Kidney (tissue), 14 donors: ENCODE data around the gene AIFM3. TPM values are rescaled to one million over a fixed set of nuclear protein-coding genes. Genes with fewer than 3 reads are reported as not detected.

Experiments used
- DNase-seq, 5 donors: peaks; one replicate each; pipeline ENCODE4 v3.0.0-alpha.2; 2013 to 2020
- FAIRE-seq: peaks from 2 replicates; lab custom pipeline; 2012; peaks lifted over from hg19 to GRCh38; lab: Jason Lieb, UNC
- H3K27ac ChIP-seq, 2 donors: one replicate each; pipeline ENCODE4 v1.7.0; 2013; ENCODE audit warnings: low read depth in 2 of 2, low read length in 2 of 2, inconsistent platforms in 1 of 2
- H3K27me3 ChIP-seq: one replicate; pipeline ENCODE4 v1.7.1; 2013; ENCODE audit warnings: low read length, inconsistent platforms; ENCODE audit not compliant: control insufficient read depth, insufficient read depth
- H3K36me3 ChIP-seq, 3 donors: one replicate each; pipeline versions ENCODE4 v1.7.0 to v1.7.1; 2013; ENCODE audit warnings: low read length in 3 of 3, control low read depth in 1 of 3, inconsistent platforms in 1 of 3; ENCODE audit not compliant: insufficient read depth in 3 of 3, control insufficient read depth in 2 of 3
- H3K4me1 ChIP-seq, 3 donors: one replicate each; pipeline versions ENCODE4 v1.7.0 to v1.7.1; 2013; ENCODE audit warnings: low read length in 3 of 3, inconsistent platforms in 1 of 3, low read depth in 1 of 3; ENCODE audit not compliant: control insufficient read depth in 2 of 3, insufficient read depth in 2 of 3
- H3K4me3 ChIP-seq, 3 donors: one replicate each; pipeline versions ENCODE4 v1.7.0 to v1.8.1; 2013; ENCODE audit warnings: low read length in 3 of 3, control low read depth in 1 of 3, inconsistent platforms in 1 of 3
- H3K9ac ChIP-seq, 3 donors: one replicate each; pipeline versions ENCODE4 v1.7.0 to v1.7.1; 2013; ENCODE audit warnings: low read length in 3 of 3, control low read depth in 1 of 3, inconsistent platforms in 1 of 3
- H3K9me3 ChIP-seq, 3 donors: one replicate each; pipeline versions ENCODE4 v1.7.0 to v1.7.1; 2013; ENCODE audit warnings: low read length in 3 of 3, control low read depth in 1 of 3, inconsistent platforms in 1 of 3; ENCODE audit not compliant: control insufficient read depth in 2 of 3, insufficient read depth in 1 of 3
- CTCF ChIP-seq: IDR thresholded peaks from 3 replicates; pipeline ENCODE4 v1.5.1; 2012; ENCODE audit warnings: mild to moderate bottlenecking, moderate library complexity, borderline replicate concordance; ENCODE audit not compliant: insufficient read depth; ENCODE audit errors: extremely low read depth
- intact Hi-C: fragments of 100-400 bp; cut with DNase I; formaldehyde crosslinking; loops from one replicate; pipeline ENCODE4 v1.11.1; 2022
- polyA plus RNA-seq: library from polyadenylated mRNA; stranded (reverse); fragments of 350-450 nt; fragmentation: Illumina TruSeq; extraction: RNeasy Lipid Tissue Mini Kit (QIAGEN cat#74804); gene quantifications from one replicate; pipeline ENCODE4 v1.2.3, GENCODE V29; 2014; ENCODE audit warnings: low read depth, low replicate concordance; ENCODE audit not compliant: insufficient read depth
- total RNA-seq: library from RNA; stranded (reverse); fragmentation: NEBNext Ultra II Directional; extraction: Animal tissue kit (Norgen Biotek cat#: 25700); gene quantifications from one replicate; pipeline ENCODE4 v1.2.1, GENCODE V29; 2021
- donor health status: control.
- donor health status: control.
- donor health status: control.
- donor health status: control.
- donor health status: control.
- donor health status: DM: yes; HTN: yes; CAD: no.
- donor health status: Normal renal cell carcinoma (clear cell type).

AIFM3 gene
- total and polyA plus RNA-seq, 2 donors from 2014 or later = 3.1 to 4.4 TPM

DNA sequence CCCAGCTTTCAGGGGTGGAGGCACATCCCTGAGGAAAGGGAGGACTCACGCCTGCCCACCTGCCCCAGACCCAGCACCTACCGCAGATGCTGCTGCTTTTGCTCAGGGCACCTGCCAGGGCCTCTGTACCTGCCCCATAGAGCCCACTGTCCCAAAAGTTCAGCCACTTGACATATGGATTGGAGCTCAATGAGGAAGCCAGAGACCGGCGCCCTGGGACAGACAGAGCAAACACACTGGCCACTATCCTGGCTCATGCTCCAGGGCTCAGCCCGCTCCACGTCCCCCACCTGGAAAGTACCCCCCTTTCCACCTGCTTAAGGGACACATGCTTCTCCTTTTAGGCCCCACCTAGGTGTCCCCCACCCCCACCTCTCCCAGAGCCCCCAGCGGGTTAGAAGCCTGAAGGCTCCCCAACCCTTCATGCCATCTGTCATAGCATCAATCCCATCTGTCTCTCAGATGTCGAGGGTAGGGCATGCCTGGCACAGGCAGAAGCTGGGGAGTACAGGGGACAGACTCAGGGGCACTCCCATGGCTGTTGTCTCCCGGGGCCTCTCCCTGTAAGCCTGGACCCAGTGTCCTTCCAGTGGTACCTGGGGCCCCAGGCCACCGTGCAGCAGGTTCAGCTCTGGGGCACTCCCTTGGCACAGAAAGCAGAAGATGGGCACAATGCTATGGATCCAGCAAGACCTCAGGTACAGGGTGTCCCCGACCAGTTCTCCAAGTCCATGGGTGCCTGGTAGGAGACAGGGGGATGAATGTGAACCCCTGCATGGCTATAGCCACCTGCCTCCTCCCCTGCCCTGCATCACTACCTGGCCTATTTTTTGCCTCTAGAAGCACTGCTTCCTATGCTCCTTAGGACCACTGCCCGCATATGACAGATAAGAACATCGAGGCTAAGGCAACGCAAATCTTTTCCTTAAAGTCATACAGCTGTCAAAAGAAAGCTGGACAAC, 45.7 kb downstream of the AIFM3 start:
- H3K4me1 ChIP-seq = peaks cover 0 to 11% (median 5%) of the 10 kb centered on the region in 3 donors
- no peaks in the 10 kb centered on the region for H3K9me3 ChIP-seq
- no peak overlapping the region for H3K9ac ChIP-seq
- no peak for TF ChIP-seq CTCF
- no peaks in the 10 kb centered on the region for H3K27me3 ChIP-seq
- DNase-seq (peak in 1 of 5 donors; percentile 54), FAIRE-seq (no peak)
- no peaks in the 10 kb centered on the region for H3K36me3 ChIP-seq
- intact Hi-C loops = no loop called here
- H3K27ac ChIP-seq = no peak overlapping the region
- no peak overlapping the region for H3K4me3 ChIP-seq

DNA sequence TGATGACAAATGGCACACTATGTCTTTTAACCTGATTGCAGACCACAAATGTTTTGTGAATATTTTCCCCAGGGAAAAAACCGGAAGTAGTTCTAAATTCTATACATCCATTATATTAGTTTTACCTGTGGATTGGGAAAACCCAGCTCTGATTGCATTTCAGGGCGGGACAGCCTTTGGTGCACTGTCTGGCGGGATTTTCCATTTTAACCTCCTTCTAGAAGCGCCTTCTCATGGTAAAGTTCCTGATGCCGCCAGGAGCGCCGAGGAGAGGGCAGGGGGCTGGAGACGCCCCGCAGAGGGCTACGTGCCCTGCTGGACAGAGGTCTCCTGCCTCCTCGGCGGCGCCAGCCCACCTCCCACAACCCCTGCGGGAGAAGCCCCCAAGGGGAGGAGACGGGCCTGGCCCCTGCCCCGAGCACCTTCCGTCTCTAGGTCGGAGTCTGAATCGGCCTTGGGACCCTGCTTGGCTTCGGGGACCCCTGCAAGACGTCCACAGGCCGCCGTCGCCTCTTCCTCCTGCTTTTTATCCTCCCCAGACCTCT, 46.7 kb downstream of the AIFM3 start:
- no peaks in the 10 kb centered on the region for H3K27me3 ChIP-seq
- peak overlapping the region; percentile 38 to 44 (median 40) for H3K4me3 ChIP-seq
- TF ChIP-seq CTCF = no peak
- FAIRE-seq = no peak
- DNase-seq = peak in 1 of 5 donors; percentile 47
- no peak overlapping the region for H3K9ac ChIP-seq
- H3K4me1 ChIP-seq = peaks cover 0 to 11% (median 5%) of the 10 kb centered on the region in 3 donors
- no peaks in the 10 kb centered on the region for H3K36me3 ChIP-seq
- no peak overlapping the region for H3K27ac ChIP-seq
- intact Hi-C loops = no loop called here
- H3K9me3 ChIP-seq = no peaks in the 10 kb centered on the region

DNA sequence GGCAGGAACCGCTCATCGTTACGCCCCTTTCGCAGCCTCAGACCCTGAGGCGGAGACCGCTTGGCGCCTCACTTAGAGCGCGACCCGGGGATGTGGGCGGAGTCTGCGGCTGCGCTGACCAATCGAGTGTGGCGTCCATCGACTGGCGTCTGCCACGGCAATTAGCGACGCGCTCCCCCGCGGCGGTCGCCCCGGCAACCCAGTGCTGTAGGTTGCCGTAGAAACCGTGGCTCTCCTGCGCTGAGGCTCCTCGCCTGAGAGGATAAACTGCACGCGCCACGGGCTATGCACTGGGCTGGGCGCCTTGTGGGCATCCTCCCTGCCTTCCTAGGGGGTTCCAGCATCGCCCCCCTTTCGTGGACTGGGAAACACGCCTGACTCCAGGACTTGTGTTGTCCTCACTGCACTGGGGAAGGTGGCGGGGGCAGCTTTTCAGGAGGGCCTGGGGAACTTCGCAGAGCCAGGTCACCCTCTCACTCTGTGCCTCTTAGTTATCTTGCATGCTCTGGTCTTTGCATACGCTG, 47.2 kb downstream of the AIFM3 start:
- no peak overlapping the region for H3K9ac ChIP-seq
- intact Hi-C loops = no loop called here
- DNase-seq (peak; percentile 96 to 98 (median 98)), FAIRE-seq (no peak)
- peaks cover 0 to 11% (median 5%) of the 10 kb centered on the region in 3 donors for H3K4me1 ChIP-seq
- peak overlapping the region in 1 of 2 donors; percentile 32 for H3K27ac ChIP-seq
- no peaks in the 10 kb centered on the region for H3K27me3 ChIP-seq
- H3K36me3 ChIP-seq = no peaks in the 10 kb centered on the region
- no peaks in the 10 kb centered on the region for H3K9me3 ChIP-seq
- H3K4me3 ChIP-seq = peak overlapping the region; percentile 38 to 44 (median 40)
- TF ChIP-seq CTCF = no peak
